HEK293 (cell line): ENCODE measurements around the gene VPS9D1.

Source experiments
- CTCF ChIA-PET: fragments of 350-600 bp; formaldehyde crosslinking; extraction: SDS; loops from one replicate; lab custom pipeline; 2021; ENCODE audit warnings: antibody characterized with exemption; lab: Yijun Ruan, JAX
- POLR2A ChIA-PET: fragments of 300-600 bp; formaldehyde crosslinking; extraction: SDS; loops from one replicate; lab custom pipeline; 2020; ENCODE audit warnings: antibody characterized with exemption, inconsistent platforms; lab: Yijun Ruan, JAX
- H3K27ac ChIP-seq: fragments of 200-500 bp; sonication (Bioruptor generic); 2 replicates; pipeline ENCODE4 v1.5.1; 2014; ENCODE audit warnings: low read depth, low read length, control low read depth, inconsistent platforms; ENCODE audit errors: extremely low read depth
- H3K36me3 ChIP-seq, 2 experiments: fragments of 200-500 bp in 1 of 2; sonication (Bioruptor generic) in 1 of 2; 1 replicate in 1 of 2; 2 replicates in 1 of 2; pipeline ENCODE4 v1.5.1; 2014 to 2017; ENCODE audit warnings: inconsistent platforms in 2 of 2, low read length in 2 of 2; ENCODE audit not compliant: control insufficient read depth in 2 of 2, insufficient read depth in 1 of 2
- H3K4me1 ChIP-seq: fragments of 200-500 bp; sonication (Bioruptor generic); 2 replicates; pipeline ENCODE4 v1.5.1; 2014; ENCODE audit warnings: mild to moderate bottlenecking, low read length, inconsistent platforms; ENCODE audit not compliant: control insufficient read depth, insufficient read depth
- H3K4me3 ChIP-seq: 2 replicates; pipeline ENCODE4 v1.5.1; 2011; ENCODE audit warnings: low read depth, mild to moderate bottlenecking, control low read depth, low read length, moderate library complexity
- H3K9me3 ChIP-seq: fragments of 200-500 bp; sonication (Bioruptor generic); 2 replicates; pipeline ENCODE4 v1.5.1; 2014; ENCODE audit warnings: low read depth, low read length, inconsistent platforms; ENCODE audit not compliant: control insufficient read depth, insufficient read depth
- GLIS1 ChIP-seq: fragments of 450-650 bp; formaldehyde crosslinking; IDR thresholded peaks from 2 replicates; pipeline ENCODE4 v1.5.1; 2016; ENCODE audit warnings: missing biosample characterization, missing genetic modification characterization
- SETDB1 ChIP-seq: IDR thresholded peaks from one replicate; pipeline ENCODE4 v1.6.1; 2017; ENCODE audit warnings: mild to moderate bottlenecking, low read length, moderate library complexity, mixed read lengths; ENCODE audit not compliant: insufficient read length
- ZBTB7A ChIP-seq: fragments of 450-650 bp; formaldehyde crosslinking; IDR thresholded peaks from 2 replicates; pipeline ENCODE4 v1.5.1; 2016; ENCODE audit warnings: low read depth, missing biosample characterization, missing genetic modification characterization
- ZFHX2 ChIP-seq: fragments of 450-650 bp; formaldehyde crosslinking; conservative IDR thresholded peaks from 2 replicates; pipeline ENCODE4 v1.5.1; 2016; ENCODE audit warnings: missing biosample characterization, missing genetic modification characterization
- ZNF112 ChIP-seq: fragments of 450-650 bp; formaldehyde crosslinking; IDR thresholded peaks from 2 replicates; pipeline ENCODE4 v1.5.0; 2017; ENCODE audit warnings: missing biosample characterization, missing genetic modification characterization
- ZNF146 ChIP-seq: fragments of 450-650 bp; formaldehyde crosslinking; IDR thresholded peaks from 2 replicates; pipeline ENCODE4 v1.5.1; 2016; ENCODE audit warnings: missing biosample characterization, missing genetic modification characterization
- ZNF211 ChIP-seq: fragments of 450-650 bp; formaldehyde crosslinking; IDR thresholded peaks from 2 replicates; pipeline ENCODE4 v1.5.1; 2016; ENCODE audit warnings: low read depth, missing biosample characterization, missing genetic modification characterization
- ZNF24 ChIP-seq: fragments of 450-650 bp; formaldehyde crosslinking; IDR thresholded peaks from 2 replicates; pipeline ENCODE4 v1.5.1; 2016; ENCODE audit warnings: missing biosample characterization, missing genetic modification characterization
- ZNF274 ChIP-seq, 2 experiments: fragments of 200-500 bp in 1 of 2; fragments of 450-650 bp in 1 of 2; sonication (Bioruptor generic) in 1 of 2; formaldehyde crosslinking in 1 of 2; IDR thresholded peaks; 2 replicates each; pipeline versions ENCODE4 v1.5.1 to v1.6.1; 2014 to 2016; ENCODE audit warnings: borderline replicate concordance in 1 of 2, inconsistent platforms in 1 of 2, low read length in 1 of 2, missing biosample characterization in 1 of 2, missing genetic modification characterization in 1 of 2
- ZNF510 ChIP-seq: fragments of 450-650 bp; formaldehyde crosslinking; IDR thresholded peaks from 2 replicates; pipeline ENCODE4 v1.5.1; 2018; ENCODE audit warnings: mild to moderate bottlenecking, missing genetic modification characterization, missing biosample characterization; ENCODE audit not compliant: insufficient replicate concordance
- ZNF521 ChIP-seq: fragments of 450-650 bp; formaldehyde crosslinking; IDR thresholded peaks from 2 replicates; pipeline ENCODE4 v1.5.1; 2017; ENCODE audit warnings: missing biosample characterization, mild to moderate bottlenecking, missing genetic modification characterization
- ZNF677 ChIP-seq: fragments of 450-650 bp; IDR thresholded peaks from 2 replicates; pipeline ENCODE4 v1.5.0; 2018; ENCODE audit warnings: missing biosample characterization, mild to moderate bottlenecking, missing genetic modification characterization, moderate library complexity
- ZNF843 ChIP-seq: fragments of 450-650 bp; formaldehyde crosslinking; IDR thresholded peaks from 2 replicates; pipeline ENCODE4 v1.5.1; 2016; ENCODE audit warnings: missing biosample characterization, missing genetic modification characterization
- TF ChIP-seq, protein P1 (sequence below): fragments of 450-650 bp; formaldehyde crosslinking; IDR thresholded peaks from 2 replicates; pipeline ENCODE4 v1.5.1; 2016; ENCODE audit warnings: missing biosample characterization, missing genetic modification characterization
- TF ChIP-seq, protein P2 (sequence below): fragments of 450-650 bp; formaldehyde crosslinking; IDR thresholded peaks from 2 replicates; pipeline ENCODE4 v1.5.1; 2017; ENCODE audit warnings: missing biosample characterization, missing genetic modification characterization
- TF ChIP-seq, protein P3 (sequence below): fragments of 450-650 bp; formaldehyde crosslinking; IDR thresholded peaks from 2 replicates; pipeline ENCODE4 v1.5.1; 2016; ENCODE audit warnings: missing biosample characterization, missing genetic modification characterization, low read depth
- TF ChIP-seq, protein P4 (sequence below): fragments of 450-650 bp; formaldehyde crosslinking; IDR thresholded peaks from 2 replicates; pipeline ENCODE4 v1.5.1; 2016; ENCODE audit warnings: missing biosample characterization, missing genetic modification characterization
- TF ChIP-seq, protein P5 (sequence below): fragments of 450-650 bp; formaldehyde crosslinking; IDR thresholded peaks from 2 replicates; pipeline ENCODE4 v1.5.1; 2016; ENCODE audit warnings: missing biosample characterization, missing genetic modification characterization

Gene VPS9D1

DNA sequence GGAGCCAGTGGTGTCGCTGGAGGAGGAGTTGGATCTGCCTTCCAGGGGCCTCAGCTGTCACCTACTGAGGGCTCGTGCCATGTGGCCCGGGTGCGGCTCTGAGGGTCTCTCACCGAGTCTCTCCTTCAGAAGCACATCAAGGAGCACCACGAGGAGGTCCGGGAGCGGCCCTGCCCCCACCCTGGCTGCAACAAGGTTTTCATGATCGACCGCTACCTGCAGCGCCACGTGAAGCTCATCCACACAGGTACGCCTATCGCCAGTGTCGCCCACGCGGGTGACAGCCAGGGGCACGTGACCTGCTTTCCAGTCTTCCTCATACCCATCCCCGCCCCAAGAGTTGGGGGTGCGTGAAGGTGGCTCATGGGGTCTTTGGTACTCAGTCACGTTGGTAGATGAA lies 13.1 kb upstream of the VPS9D1 start:
- Histone ChIP-seq H3K9me3 (no peaks in the 10 kb centered on the region), H3K36me3 (peaks cover 28 to 98% of the 10 kb centered on the region in 2 experiments; a peak in 2 of 3 replicates), H3K27ac (no peak overlapping the region), H3K4me3 (no peak overlapping the region), H3K4me1 (no peaks in the 10 kb centered on the region)
- ChIA-PET CTCF (interaction anchor here (0.9 to 1.8 kb wide), 2 partner anchors 28 to 128 kb away, joined by 3 to 7 read pairs; no protein-coding TSS in a partner anchor), POLR2A (interaction anchor here (1.1 kb wide), 1 partner anchor 32 kb away, joined by 8 read pairs; the partner anchor contains the start of gene SPATA2L)
- TF ChIP-seq, protein P1, sequence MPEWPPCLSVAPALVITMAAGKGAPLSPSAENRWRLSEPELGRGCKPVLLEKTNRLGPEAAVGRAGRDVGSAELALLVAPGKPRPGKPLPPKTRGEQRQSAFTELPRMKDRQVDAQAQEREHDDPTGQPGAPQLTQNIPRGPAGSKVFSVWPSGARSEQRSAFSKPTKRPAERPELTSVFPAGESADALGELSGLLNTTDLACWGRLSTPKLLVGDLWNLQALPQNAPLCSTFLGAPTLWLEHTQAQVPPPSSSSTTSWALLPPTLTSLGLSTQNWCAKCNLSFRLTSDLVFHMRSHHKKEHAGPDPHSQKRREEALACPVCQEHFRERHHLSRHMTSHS (tag by site-specific recombination) = no peak
- TF ChIP-seq, all 188 proteins: peak for 0

DNA sequence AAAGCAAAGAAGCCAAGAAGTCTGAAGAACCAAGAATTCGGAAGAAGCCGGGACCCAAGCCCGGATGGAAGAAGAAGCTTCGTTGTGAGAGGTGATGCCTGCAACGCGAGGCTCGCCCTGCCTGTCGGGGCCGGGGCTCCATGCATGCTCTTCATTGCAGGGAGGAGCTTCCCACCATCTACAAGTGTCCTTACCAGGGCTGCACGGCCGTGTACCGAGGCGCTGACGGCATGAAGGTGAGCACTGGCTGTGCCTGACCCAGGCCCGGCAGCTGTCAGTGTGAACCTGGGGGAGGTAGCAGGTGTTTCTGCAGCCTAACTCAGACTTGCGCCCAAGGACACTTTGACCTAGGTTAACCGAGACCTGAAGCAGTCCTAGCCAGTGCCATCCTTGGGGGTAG lies 12.6 kb upstream of the VPS9D1 start:
- Histone ChIP-seq H3K4me1 (no peaks in the 10 kb centered on the region), H3K4me3 (no peak overlapping the region), H3K9me3 (no peaks in the 10 kb centered on the region), H3K27ac (no peak overlapping the region), H3K36me3 (peaks cover 28 to 96% of the 10 kb centered on the region in 2 experiments; a peak in 2 of 3 replicates)
- ChIA-PET CTCF (interaction anchor here (0.9 to 1.8 kb wide), 2 partner anchors 27 to 128 kb away, joined by 3 to 7 read pairs; no protein-coding TSS in a partner anchor), POLR2A (interaction anchor here (1.1 kb wide), 1 partner anchor 32 kb away, joined by 8 read pairs; the partner anchor contains the start of gene SPATA2L)
- TF ChIP-seq ZNF146 (tag by site-specific recombination) = no peak
- TF ChIP-seq, protein P2, sequence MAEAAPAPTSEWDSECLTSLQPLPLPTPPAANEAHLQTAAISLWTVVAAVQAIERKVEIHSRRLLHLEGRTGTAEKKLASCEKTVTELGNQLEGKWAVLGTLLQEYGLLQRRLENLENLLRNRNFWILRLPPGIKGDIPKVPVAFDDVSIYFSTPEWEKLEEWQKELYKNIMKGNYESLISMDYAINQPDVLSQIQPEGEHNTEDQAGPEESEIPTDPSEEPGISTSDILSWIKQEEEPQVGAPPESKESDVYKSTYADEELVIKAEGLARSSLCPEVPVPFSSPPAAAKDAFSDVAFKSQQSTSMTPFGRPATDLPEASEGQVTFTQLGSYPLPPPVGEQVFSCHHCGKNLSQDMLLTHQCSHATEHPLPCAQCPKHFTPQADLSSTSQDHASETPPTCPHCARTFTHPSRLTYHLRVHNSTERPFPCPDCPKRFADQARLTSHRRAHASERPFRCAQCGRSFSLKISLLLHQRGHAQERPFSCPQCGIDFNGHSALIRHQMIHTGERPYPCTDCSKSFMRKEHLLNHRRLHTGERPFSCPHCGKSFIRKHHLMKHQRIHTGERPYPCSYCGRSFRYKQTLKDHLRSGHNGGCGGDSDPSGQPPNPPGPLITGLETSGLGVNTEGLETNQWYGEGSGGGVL (tag by site-specific recombination) = no peak
- 0 out of 2 replicates have a peak, but pooled peaks have one; percentile 29 for TF ChIP-seq GLIS1 (tag by site-specific recombination)
- no peak for TF ChIP-seq ZNF274 (IDR thresholded peaks at IDR 0.05; ENCODE audit: low read length)
- no peak for TF ChIP-seq ZNF274 (tag by site-specific recombination; IDR thresholded peaks at IDR 0.05; ENCODE audit: borderline replicate concordance)

DNA sequence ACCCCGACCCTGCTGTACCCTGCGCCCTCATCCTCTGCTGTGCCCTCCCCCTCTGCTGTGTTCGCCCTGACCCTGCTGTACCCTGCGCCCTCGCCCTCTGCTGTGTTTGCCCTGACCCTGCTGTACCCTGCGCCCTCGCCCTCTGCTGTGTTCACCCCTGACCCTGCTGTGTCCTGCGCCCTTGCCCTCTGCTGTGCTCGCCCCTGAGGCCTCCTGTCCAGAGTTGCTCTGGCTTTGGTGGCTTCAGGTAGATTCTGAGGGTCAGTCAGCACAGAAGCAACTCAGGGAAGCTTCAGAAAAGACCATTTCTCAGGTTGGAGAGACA lies 12.2 kb upstream of the VPS9D1 start:
- H3K27ac ChIP-seq = no peak overlapping the region
- peaks cover 32 to 93% of the 10 kb centered on the region in 2 experiments; a peak in 2 of 3 replicates for H3K36me3 ChIP-seq
- ChIA-PET POLR2A (no interaction called here), CTCF (interaction anchor here (0.9 to 1.8 kb wide), 2 partner anchors 27 to 128 kb away, joined by 3 to 7 read pairs; no protein-coding TSS in a partner anchor)
- H3K9me3 ChIP-seq = no peaks in the 10 kb centered on the region
- H3K4me1 ChIP-seq = no peaks in the 10 kb centered on the region
- H3K4me3 ChIP-seq = no peak overlapping the region
- TF ChIP-seq ZNF510 (tag by site-specific recombination) (no peak), ZNF112 (tag by site-specific recombination) (no peak), SETDB1 (no peak), ZNF24 (tag by site-specific recombination) (no peak), ZNF843 (tag by site-specific recombination) (no peak), ZNF521 (tag by site-specific recombination) (no peak), ZNF211 (tag by site-specific recombination) (no peak), ZFHX2 (tag by site-specific recombination) (no peak), ZBTB7A (tag by site-specific recombination) (no peak), ZNF677 (no peak)
- TF ChIP-seq, protein P3, sequence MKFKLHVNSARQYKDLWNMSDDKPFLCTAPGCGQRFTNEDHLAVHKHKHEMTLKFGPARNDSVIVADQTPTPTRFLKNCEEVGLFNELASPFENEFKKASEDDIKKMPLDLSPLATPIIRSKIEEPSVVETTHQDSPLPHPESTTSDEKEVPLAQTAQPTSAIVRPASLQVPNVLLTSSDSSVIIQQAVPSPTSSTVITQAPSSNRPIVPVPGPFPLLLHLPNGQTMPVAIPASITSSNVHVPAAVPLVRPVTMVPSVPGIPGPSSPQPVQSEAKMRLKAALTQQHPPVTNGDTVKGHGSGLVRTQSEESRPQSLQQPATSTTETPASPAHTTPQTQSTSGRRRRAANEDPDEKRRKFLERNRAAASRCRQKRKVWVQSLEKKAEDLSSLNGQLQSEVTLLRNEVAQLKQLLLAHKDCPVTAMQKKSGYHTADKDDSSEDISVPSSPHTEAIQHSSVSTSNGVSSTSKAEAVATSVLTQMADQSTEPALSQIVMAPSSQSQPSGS (tag by site-specific recombination) = no peak
- TF ChIP-seq, protein P4, sequence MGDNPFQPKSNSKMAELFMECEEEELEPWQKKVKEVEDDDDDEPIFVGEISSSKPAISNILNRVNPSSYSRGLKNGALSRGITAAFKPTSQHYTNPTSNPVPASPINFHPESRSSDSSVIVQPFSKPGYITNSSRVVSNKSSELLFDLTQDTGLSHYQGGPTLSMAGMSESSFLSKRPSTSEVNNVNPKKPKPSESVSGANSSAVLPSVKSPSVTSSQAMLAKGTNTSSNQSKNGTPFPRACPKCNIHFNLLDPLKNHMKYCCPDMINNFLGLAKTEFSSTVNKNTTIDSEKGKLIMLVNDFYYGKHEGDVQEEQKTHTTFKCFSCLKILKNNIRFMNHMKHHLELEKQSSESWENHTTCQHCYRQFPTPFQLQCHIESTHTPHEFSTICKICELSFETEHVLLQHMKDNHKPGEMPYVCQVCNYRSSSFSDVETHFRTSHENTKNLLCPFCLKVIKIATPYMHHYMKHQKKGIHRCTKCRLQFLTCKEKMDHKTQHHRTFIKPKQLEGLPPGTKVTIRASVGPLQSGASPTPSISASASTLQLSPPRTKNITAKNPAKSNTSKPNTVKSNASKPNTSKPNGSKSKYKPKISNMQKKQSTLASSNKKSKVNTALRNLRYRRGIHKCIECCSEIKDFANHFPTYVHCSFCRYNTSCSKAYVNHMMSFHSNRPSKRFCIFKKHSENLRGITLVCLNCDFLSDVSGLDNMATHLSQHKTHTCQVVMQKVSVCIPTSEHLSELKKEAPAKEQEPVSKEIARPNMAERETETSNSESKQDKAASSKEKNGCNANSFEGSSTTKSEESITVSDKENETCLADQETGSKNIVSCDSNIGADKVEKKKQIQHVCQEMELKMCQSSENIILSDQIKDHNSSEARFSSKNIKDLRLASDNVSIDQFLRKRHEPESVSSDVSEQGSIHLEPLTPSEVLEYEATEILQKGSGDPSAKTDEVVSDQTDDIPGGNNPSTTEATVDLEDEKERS (tag by site-specific recombination) = no peak
- TF ChIP-seq, protein P5, sequence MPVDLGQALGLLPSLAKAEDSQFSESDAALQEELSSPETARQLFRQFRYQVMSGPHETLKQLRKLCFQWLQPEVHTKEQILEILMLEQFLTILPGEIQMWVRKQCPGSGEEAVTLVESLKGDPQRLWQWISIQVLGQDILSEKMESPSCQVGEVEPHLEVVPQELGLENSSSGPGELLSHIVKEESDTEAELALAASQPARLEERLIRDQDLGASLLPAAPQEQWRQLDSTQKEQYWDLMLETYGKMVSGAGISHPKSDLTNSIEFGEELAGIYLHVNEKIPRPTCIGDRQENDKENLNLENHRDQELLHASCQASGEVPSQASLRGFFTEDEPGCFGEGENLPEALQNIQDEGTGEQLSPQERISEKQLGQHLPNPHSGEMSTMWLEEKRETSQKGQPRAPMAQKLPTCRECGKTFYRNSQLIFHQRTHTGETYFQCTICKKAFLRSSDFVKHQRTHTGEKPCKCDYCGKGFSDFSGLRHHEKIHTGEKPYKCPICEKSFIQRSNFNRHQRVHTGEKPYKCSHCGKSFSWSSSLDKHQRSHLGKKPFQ (tag by site-specific recombination) = no peak
- TF ChIP-seq, protein P2 (tag by site-specific recombination) = no peak
